Mesenchymal stem cell (in vitro differentiated cells and primary cell): ENCODE data around the gene TMPRSS13.
A peak's percentile ranks its signal among the peaks of the same experiment; 100 is the strongest.

ENCODE experiments used
- DNase-seq: peaks from one replicate; pipeline ENCODE4 v3.0.0-alpha.2; 2013
- H2AFZ ChIP-seq: one replicate; pipeline ENCODE4 v1.6.1; 2013; ENCODE audit warnings: low read depth, mild to moderate bottlenecking, control low read depth, inconsistent platforms, low read length, moderate library complexity
- H2AK5ac ChIP-seq: 2 replicates; pipeline ENCODE4 v1.6.1; 2013; ENCODE audit warnings: low read length, moderate library complexity, mild to moderate bottlenecking, inconsistent platforms; ENCODE audit not compliant: severe bottlenecking
- H2BK120ac ChIP-seq: one replicate; pipeline ENCODE4 v1.6.1; 2013; ENCODE audit warnings: low read depth, mild to moderate bottlenecking, inconsistent platforms, low read length, moderate library complexity
- H2BK12ac ChIP-seq, 2 experiments: one replicate each; pipeline ENCODE4 v1.6.1; 2013; ENCODE audit warnings: inconsistent platforms in 2 of 2, low read length in 2 of 2, mild to moderate bottlenecking in 2 of 2, moderate library complexity in 2 of 2, control low read depth in 1 of 2
- H2BK15ac ChIP-seq: one replicate; pipeline ENCODE4 v1.6.1; 2013; ENCODE audit warnings: mild to moderate bottlenecking, low read depth, inconsistent platforms; ENCODE audit not compliant: poor library complexity, severe bottlenecking
- H2BK5ac ChIP-seq: 2 replicates; pipeline ENCODE4 v1.6.1; 2013; ENCODE audit warnings: low read depth, mild to moderate bottlenecking, low read length, control low read depth, inconsistent platforms; ENCODE audit not compliant: poor library complexity, severe bottlenecking
- H3K14ac ChIP-seq, 2 experiments: one replicate each; pipeline ENCODE4 v1.6.1; 2013; ENCODE audit warnings: inconsistent platforms in 2 of 2, low read length in 2 of 2, control low read depth in 1 of 2, mild to moderate bottlenecking in 1 of 2, moderate library complexity in 1 of 2
- H3K18ac ChIP-seq, 2 experiments: one replicate each; pipeline ENCODE4 v1.6.1; 2013; ENCODE audit warnings: inconsistent platforms in 2 of 2, low read length in 2 of 2, control low read depth in 1 of 2, low read depth in 1 of 2, mild to moderate bottlenecking in 1 of 2
- H3K23ac ChIP-seq, 2 experiments: one replicate each; pipeline ENCODE4 v1.6.1; 2013; ENCODE audit warnings: inconsistent platforms in 2 of 2, low read length in 2 of 2, mild to moderate bottlenecking in 2 of 2, moderate library complexity in 2 of 2, control low read depth in 1 of 2
- H3K27ac ChIP-seq: 2 replicates; pipeline ENCODE4 v1.5.1; 2013; ENCODE audit warnings: mild to moderate bottlenecking, moderate library complexity, low read length, control low read depth, inconsistent platforms; ENCODE audit not compliant: poor library complexity, severe bottlenecking
- H3K27me3 ChIP-seq, 2 experiments: 2 replicates each; pipeline versions ENCODE4 v1.6.1 to v1.7.0; 2013; ENCODE audit warnings: low read length in 2 of 2, mild to moderate bottlenecking in 2 of 2, moderate library complexity in 2 of 2, control low read depth in 1 of 2, inconsistent platforms in 1 of 2; ENCODE audit not compliant: control insufficient read depth in 1 of 2, insufficient read depth in 1 of 2
- H3K36me3 ChIP-seq, 2 experiments: 2 replicates each; pipeline versions ENCODE4 v1.6.1 to v1.7.0; 2013; ENCODE audit warnings: low read length in 2 of 2, control low read depth in 1 of 2, inconsistent platforms in 1 of 2, low read depth in 1 of 2, mild to moderate bottlenecking in 1 of 2; ENCODE audit not compliant: insufficient read depth in 2 of 2, control insufficient read depth in 1 of 2
- H3K4ac ChIP-seq, 2 experiments: one replicate each; pipeline ENCODE4 v1.6.1; 2013; ENCODE audit warnings: inconsistent platforms in 2 of 2, low read length in 2 of 2, mild to moderate bottlenecking in 2 of 2, moderate library complexity in 2 of 2, control low read depth in 1 of 2, low read depth in 1 of 2
- H3K4me1 ChIP-seq: 2 replicates; pipeline ENCODE4 v1.6.1; 2013; ENCODE audit warnings: low read depth, low read length, control low read depth; ENCODE audit not compliant: control insufficient read depth, insufficient read depth
- H3K4me2 ChIP-seq: 2 replicates; pipeline ENCODE4 v1.6.1; 2013; ENCODE audit warnings: low read length, mild to moderate bottlenecking, inconsistent platforms; ENCODE audit not compliant: poor library complexity, severe bottlenecking
- H3K4me3 ChIP-seq, 2 experiments: 2 replicates each; pipeline versions ENCODE4 v1.5.1 to v1.7.0; 2013; ENCODE audit warnings: low read length in 2 of 2, mild to moderate bottlenecking in 2 of 2, control low read depth in 1 of 2, low read depth in 1 of 2; ENCODE audit not compliant: insufficient read depth in 1 of 2
- H3K79me1 ChIP-seq: replicated peaks from 2 replicates; pipeline ENCODE4 v1.6.1; 2013; ENCODE audit warnings: mild to moderate bottlenecking, control low read depth, low read length, inconsistent platforms; ENCODE audit not compliant: poor library complexity, severe bottlenecking
- H3K9ac ChIP-seq: 2 replicates; pipeline ENCODE4 v1.7.0; 2013; ENCODE audit warnings: mild to moderate bottlenecking, low read length, moderate library complexity
- H3K9me3 ChIP-seq: 2 replicates; pipeline ENCODE4 v1.7.0; 2013; ENCODE audit warnings: mild to moderate bottlenecking, low read length; ENCODE audit not compliant: control insufficient read depth
- H4K8ac ChIP-seq: one replicate; pipeline ENCODE4 v1.6.1; 2013; ENCODE audit warnings: inconsistent platforms, mild to moderate bottlenecking, low read length, moderate library complexity
- H4K91ac ChIP-seq: one replicate; pipeline ENCODE4 v1.6.1; 2013; ENCODE audit warnings: mild to moderate bottlenecking, low read length, inconsistent platforms
- WGBS: methylation state at CpG from one replicate; pipeline ENCODE4 v1.1.7; 2013; ENCODE audit warnings: mixed read lengths; 5-methylcytosine and 5-hydroxymethylcytosine counted together

The TMPRSS13 gene

DNA sequence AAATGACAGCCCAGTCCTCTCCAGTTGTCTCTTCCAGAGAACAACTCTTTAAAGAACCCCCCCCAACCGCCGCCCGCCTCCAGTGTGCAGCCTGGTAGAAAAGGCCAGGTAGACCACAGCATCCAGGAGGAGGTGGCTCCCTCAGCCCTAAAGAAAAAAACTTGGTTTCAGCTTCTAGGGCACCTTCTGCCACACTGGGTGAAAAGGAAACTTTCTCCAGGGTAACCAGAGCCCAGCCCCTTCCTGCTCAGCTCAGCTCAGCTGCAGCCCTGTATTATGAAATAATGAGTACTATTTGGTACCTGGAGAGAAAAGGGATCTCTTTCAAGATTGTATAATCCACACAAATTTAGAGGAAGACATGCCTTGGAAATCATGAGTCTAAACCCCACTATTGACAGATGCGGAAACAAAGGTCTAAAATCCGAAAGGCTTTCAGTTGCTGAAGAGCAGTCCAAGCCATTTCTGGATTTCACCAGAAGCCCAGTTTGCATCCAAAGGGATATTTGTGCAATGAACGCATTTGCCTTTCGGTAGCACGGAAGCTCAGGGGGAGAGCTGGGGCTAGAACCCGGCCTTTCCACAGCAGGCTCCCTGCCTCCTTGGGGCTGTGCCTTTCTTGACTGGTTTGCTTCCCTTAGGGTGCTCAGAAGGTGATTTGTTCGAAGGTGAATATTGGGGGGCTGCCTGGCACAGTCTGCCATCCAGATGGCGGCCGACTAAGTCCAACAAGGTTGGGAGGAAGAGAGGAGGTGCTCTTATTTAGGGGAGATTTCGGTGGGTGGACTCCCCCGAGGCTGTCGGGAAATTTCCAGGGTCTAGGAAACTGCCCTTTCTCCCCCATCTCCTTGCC, 56.0 kb downstream of the TMPRSS13 start:
- Histone ChIP-seq H3K4me3 (no peak overlapping the region), H2AK5ac (no peak overlapping the region), H4K8ac (no peak overlapping the region), H3K4ac (no peak overlapping the region), H2BK5ac (no peak overlapping the region), H3K23ac (no peak overlapping the region), H2AFZ (no peak overlapping the region), H2BK12ac (no peak overlapping the region), H4K91ac (no peak overlapping the region), H3K27me3 (peaks cover 0 to 69% of the 10 kb centered on the region in 2 experiments), H3K4me2 (no peak overlapping the region), H2BK120ac (peak overlapping the region; percentile 42), H3K14ac (no peak overlapping the region), H3K9me3 (no peaks in the 10 kb centered on the region), H3K27ac (no peak overlapping the region), H3K9ac (no peak overlapping the region), H3K79me1 (peaks cover 25% of the 10 kb centered on the region), H3K18ac (no peak overlapping the region), H2BK15ac (no peak overlapping the region), H3K36me3 (peaks cover 0 to 12% of the 10 kb centered on the region in 2 experiments), H3K4me1 (peaks cover 40% of the 10 kb centered on the region)
- DNase-seq: no peak
- 96% methylated on average over 15 of the region's 15 CpGs for WGBS

DNA sequence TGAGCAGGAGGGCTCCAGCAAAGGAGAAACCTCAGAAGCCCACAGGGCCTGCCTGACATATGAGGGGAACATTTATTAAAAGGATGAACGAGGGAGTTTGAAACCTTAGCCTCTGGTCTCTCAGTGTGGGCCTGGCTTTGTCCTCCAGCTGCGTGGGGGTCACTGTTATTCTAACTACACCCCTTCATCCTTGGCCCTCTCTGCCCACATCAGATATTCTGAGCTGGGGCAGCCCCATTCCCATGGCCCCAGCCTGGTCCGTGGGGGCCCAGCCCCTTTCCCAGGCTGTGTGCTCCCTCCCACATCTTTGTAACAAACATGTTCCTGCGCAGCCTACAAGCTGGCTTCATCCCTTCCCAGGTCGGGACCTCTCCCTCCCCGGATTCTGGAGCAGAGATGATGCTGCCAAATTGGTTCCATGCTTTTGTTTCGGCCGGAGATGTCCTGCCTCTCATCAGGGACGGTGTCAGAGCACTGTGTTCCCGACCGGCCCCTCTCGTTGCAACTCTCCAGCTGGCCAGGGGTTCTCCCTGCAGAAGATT, 56.7 kb downstream of the TMPRSS13 start:
- Histone ChIP-seq H2BK12ac (no peak overlapping the region), H3K27me3 (peaks cover 0 to 68% of the 10 kb centered on the region in 2 experiments), H2BK120ac (no peak overlapping the region), H3K9ac (no peak overlapping the region), H4K8ac (no peak overlapping the region), H3K79me1 (peaks cover 30% of the 10 kb centered on the region), H3K4me1 (peaks cover 38% of the 10 kb centered on the region), H3K27ac (no peak overlapping the region), H3K14ac (peak overlapping the region in 1 of 2 experiments; percentile 8), H2AFZ (no peak overlapping the region), H2BK15ac (no peak overlapping the region), H2AK5ac (no peak overlapping the region), H3K4me3 (no peak overlapping the region), H3K4me2 (no peak overlapping the region), H4K91ac (no peak overlapping the region), H3K23ac (no peak overlapping the region), H2BK5ac (no peak overlapping the region), H3K9me3 (no peaks in the 10 kb centered on the region), H3K36me3 (peaks cover 0 to 15% of the 10 kb centered on the region in 2 experiments), H3K4ac (no peak overlapping the region), H3K18ac (no peak overlapping the region)
- WGBS: 93% methylated on average over 12 of the region's 12 CpGs
- DNase-seq: no peak

DNA sequence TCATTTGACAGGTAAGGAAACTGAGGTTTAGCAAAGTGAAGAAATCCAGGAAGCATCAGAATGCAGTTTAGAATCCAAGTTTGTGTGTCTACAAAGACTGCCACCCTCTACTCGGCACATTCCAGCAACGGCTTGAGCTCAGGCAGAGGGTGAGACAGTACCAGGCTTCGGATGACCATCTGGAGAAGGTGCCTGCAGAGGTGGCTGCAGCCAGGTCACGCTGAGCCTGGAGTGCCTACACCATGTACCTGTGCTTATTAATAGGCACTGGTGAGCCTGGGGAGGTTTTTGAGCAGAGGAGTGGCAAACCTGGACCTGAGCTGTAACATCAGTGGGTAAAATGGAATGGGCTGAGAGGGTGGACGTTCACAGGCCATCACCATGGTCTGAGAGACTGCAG, 57.4 kb downstream of the TMPRSS13 start:
- Histone ChIP-seq H2BK15ac (no peak overlapping the region), H3K18ac (no peak overlapping the region), H3K27me3 (peaks cover 0 to 67% of the 10 kb centered on the region in 2 experiments), H2BK120ac (no peak overlapping the region), H3K9me3 (no peaks in the 10 kb centered on the region), H4K91ac (peak overlapping the region; percentile 6), H3K79me1 (peaks cover 29% of the 10 kb centered on the region), H2BK5ac (no peak overlapping the region), H3K4me2 (no peak overlapping the region), H3K23ac (no peak overlapping the region), H3K27ac (no peak overlapping the region), H3K14ac (no peak overlapping the region), H3K9ac (no peak overlapping the region), H2BK12ac (no peak overlapping the region), H3K4ac (no peak overlapping the region), H3K4me1 (peaks cover 33% of the 10 kb centered on the region), H2AK5ac (no peak overlapping the region), H3K36me3 (peaks cover 0 to 15% of the 10 kb centered on the region in 2 experiments), H4K8ac (no peak overlapping the region), H2AFZ (no peak overlapping the region), H3K4me3 (no peak overlapping the region)
- DNase-seq: no peak
- WGBS: 85% methylated on average over 5 of the region's 5 CpGs

DNA sequence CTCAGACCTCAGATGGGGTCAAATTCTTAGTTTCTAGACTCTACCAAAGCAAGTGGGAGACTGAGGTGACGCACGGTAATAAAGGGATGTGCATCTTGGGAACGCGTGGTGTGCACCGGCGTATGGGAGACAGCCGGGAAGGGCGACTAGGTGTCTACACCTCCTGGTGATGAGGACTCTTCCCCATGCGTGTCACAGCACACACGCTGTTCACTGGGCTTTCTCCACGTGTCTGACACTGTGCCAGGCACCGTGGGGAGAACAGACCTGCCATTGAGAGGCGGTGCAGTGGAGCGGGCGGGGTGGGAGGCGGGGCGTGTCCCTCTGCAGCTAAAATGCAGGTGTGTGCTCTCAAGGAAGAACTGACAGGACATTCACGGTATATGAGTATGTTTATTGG, 58.0 kb downstream of the TMPRSS13 start:
- H2BK5ac ChIP-seq: no peak overlapping the region
- whole genome bisulfite sequencing: 94% methylated on average over 17 of the region's 18 CpGs
- no peak overlapping the region for H3K4me3 ChIP-seq
- no peak overlapping the region for H2BK120ac ChIP-seq
- no peak overlapping the region for H3K14ac ChIP-seq
- no peak overlapping the region for H3K18ac ChIP-seq
- H2BK12ac ChIP-seq: no peak overlapping the region
- DNase-seq: no peak
- no peaks in the 10 kb centered on the region for H3K9me3 ChIP-seq
- H3K9ac ChIP-seq: no peak overlapping the region
- H4K91ac ChIP-seq: no peak overlapping the region
- no peak overlapping the region for H2BK15ac ChIP-seq
- H3K4me2 ChIP-seq: no peak overlapping the region
- H3K36me3 ChIP-seq: peaks cover 0 to 15% of the 10 kb centered on the region in 2 experiments
- H3K27ac ChIP-seq: no peak overlapping the region
- H4K8ac ChIP-seq: no peak overlapping the region
- peaks cover 26% of the 10 kb centered on the region for H3K79me1 ChIP-seq
- H3K4ac ChIP-seq: no peak overlapping the region
- H3K4me1 ChIP-seq: peaks cover 33% of the 10 kb centered on the region
- H2AFZ ChIP-seq: no peak overlapping the region
- H2AK5ac ChIP-seq: no peak overlapping the region
- H3K27me3 ChIP-seq: peaks cover 0 to 65% of the 10 kb centered on the region in 2 experiments
- H3K23ac ChIP-seq: no peak overlapping the region
